ENCODE measurements around the gene TTC9. TPM values are rescaled to one million over a fixed set of nuclear protein-coding genes. Genes with fewer than 3 reads are reported as not detected.

Gene TTC9
- total RNA-seq, 1 experiment from 2014 or later = 26.2 TPM

GRCh38 chr14:70716958-70717357 is 75.2 kb downstream of the TTC9 start:
- Mint-ChIP-seq H3K27ac (no peak overlapping the region), H3K9me3 (no peaks in the 10 kb centered on the region), H3K36me3 (no peaks in the 10 kb centered on the region), H3K4me1 (peaks cover 29% of the 10 kb centered on the region), H3K27me3 (ENCODE audit: low read depth) (no peaks in the 10 kb centered on the region), H3K4me3 (no peak overlapping the region)
- no peak for TF ChIP-seq MXD4 (CRISPR knock-in tag; IDR thresholded peaks at IDR 0.05; ENCODE audit: borderline replicate concordance)
- no peak for TF ChIP-seq ZNF281 (CRISPR knock-in tag; IDR thresholded peaks at IDR 0.05)
- no peak for TF ChIP-seq ZNF138 (CRISPR knock-in tag; conservative IDR thresholded peaks at IDR 0.05)
- no peak for TF ChIP-seq NR2C2 (CRISPR knock-in tag; IDR thresholded peaks at IDR 0.05)
- no peak for TF ChIP-seq SOX15 (CRISPR knock-in tag; IDR thresholded peaks at IDR 0.05)
- TF ChIP-seq ZNF232 (CRISPR knock-in tag; IDR thresholded peaks at IDR 0.05) = no peak
- ChIA-PET CTCF (interaction anchor here (0.7 to 1.4 kb wide), 2 partner anchors 8 to 92 kb away, joined by 4 to 7 read pairs; partner anchors contain the start of gene MAP3K9), POLR2A (no interaction called here)
- no peak for DNase-seq (ENCODE audit: low spot score)
- ATAC-seq = no peak

- Mint-ChIP-seq H3K9me3 (no peaks in the 10 kb centered on the region), H3K36me3 (no peaks in the 10 kb centered on the region), H3K27ac (no peak overlapping the region), H3K4me3 (no peak overlapping the region), H3K27me3 (ENCODE audit: low read depth) (no peaks in the 10 kb centered on the region), H3K4me1 (peaks cover 16% of the 10 kb centered on the region)
- ChIA-PET CTCF (interaction anchor here (1.0 kb wide), 1 partner anchor 99 kb away, joined by 3 read pairs; no protein-coding TSS in a partner anchor), POLR2A (no interaction called here)
- ATAC-seq (no peak), DNase-seq (ENCODE audit: low spot score) (no peak)
- TF ChIP-seq MXD4 (CRISPR knock-in tag; IDR thresholded peaks at IDR 0.05; ENCODE audit: borderline replicate concordance) (no peak), ZSCAN18 (CRISPR knock-in tag; IDR thresholded peaks at IDR 0.05) (no peak), USF2 (CRISPR knock-in tag; IDR thresholded peaks at IDR 0.05) (no peak), EMX1 (CRISPR knock-in tag; IDR thresholded peaks at IDR 0.05) (no peak), NFE2L1 (CRISPR knock-in tag; IDR thresholded peaks at IDR 0.05) (no peak), NFATC4 (CRISPR knock-in tag; IDR thresholded peaks at IDR 0.05) (no peak), ETV6 (CRISPR knock-in tag; IDR thresholded peaks at IDR 0.05) (no peak), HMGA2 (CRISPR knock-in tag; IDR thresholded peaks at IDR 0.05) (no peak), OVOL2 (CRISPR knock-in tag; IDR thresholded peaks at IDR 0.05; ENCODE audit: borderline replicate concordance) (no peak), CREB1 (CRISPR knock-in tag; IDR thresholded peaks at IDR 0.05) (no peak), MLX (CRISPR knock-in tag; IDR thresholded peaks at IDR 0.05) (no peak), MAX (CRISPR knock-in tag; IDR thresholded peaks at IDR 0.05) (no peak)
These were observed 76.8 kb downstream of the TTC9 start for GRCh38 chr14:70718383-70719118.

- H3K4me3 Mint-ChIP-seq = no peak overlapping the region
- no peak overlapping the region for H3K27ac Mint-ChIP-seq
- H3K27me3 Mint-ChIP-seq (ENCODE audit: low read depth) = no peaks in the 10 kb centered on the region
- DNase-seq (ENCODE audit: low spot score) (no peak), ATAC-seq (no peak)
- H3K36me3 Mint-ChIP-seq = no peaks in the 10 kb centered on the region
- CTCF ChIA-PET = interaction anchor here (1.0 to 1.1 kb wide), 2 partner anchors 8 to 96 kb away, joined by 3 read pairs; no protein-coding TSS in a partner anchor
- POLR2A ChIA-PET = no interaction called here
- H3K4me1 Mint-ChIP-seq = peaks cover 11% of the 10 kb centered on the region
- H3K9me3 Mint-ChIP-seq = no peaks in the 10 kb centered on the region
- TF ChIP-seq FOXJ3 (CRISPR knock-in tag; IDR thresholded peaks at IDR 0.05; ENCODE audit: borderline replicate concordance) (no peak), GRHL2 (CRISPR knock-in tag; IDR thresholded peaks at IDR 0.05; ENCODE audit: insufficient replicate concordance, severe bottlenecking) (no peak), NFE2L1 (CRISPR knock-in tag; IDR thresholded peaks at IDR 0.05) (no peak), ERG (CRISPR knock-in tag; IDR thresholded peaks at IDR 0.05) (no peak), JAZF1 (CRISPR knock-in tag; IDR thresholded peaks at IDR 0.05) (no peak), MXD4 (CRISPR knock-in tag; IDR thresholded peaks at IDR 0.05; ENCODE audit: borderline replicate concordance) (no peak), USF2 (CRISPR knock-in tag; IDR thresholded peaks at IDR 0.05) (no peak), NR1H2 (CRISPR knock-in tag; IDR thresholded peaks at IDR 0.05) (no peak), FOXK1 (CRISPR knock-in tag; IDR thresholded peaks at IDR 0.05) (no peak), MAX (CRISPR knock-in tag; IDR thresholded peaks at IDR 0.05) (no peak)
These were observed 79.8 kb downstream of the TTC9 start for GRCh38 chr14:70721542-70721941.

Measured in WTC11 (cell line).